ENCODE measurements around the gene KLK7.

KLK7 gene

GRCh38 chr19:51027873-51028272 lies 44.2 kb upstream of the KLK7 start:
- H2AK5ac ChIP-seq (ENCODE audit: low read length), result no peak overlapping the region
- WGBS (ENCODE audit: extremely low coverage, insufficient coverage, low lambda C conversion rate), result no CpG with 5 or more reads among the region's 5 CpGs

GRCh38 chr19:51027126-51027806 lies 43.5 kb upstream of the KLK7 start:
- no peak overlapping the region for H3K9ac ChIP-seq (ENCODE audit: low read length)
- no peak overlapping the region for H3K4ac ChIP-seq (ENCODE audit: low read depth, low read length)
- H3K79me1 ChIP-seq (ENCODE audit: low read length), result no peaks in the 10 kb centered on the region
- H3K27me3 ChIP-seq (ENCODE audit: insufficient read depth, low read length, poor library complexity), result no peaks in the 10 kb centered on the region
- no peak overlapping the region for H2BK120ac ChIP-seq (ENCODE audit: low read depth, low read length)
- H3K18ac ChIP-seq (ENCODE audit: low read length), result no peak overlapping the region
- no peak overlapping the region for H3K4me3 ChIP-seq (ENCODE audit: low read length)
- no peaks in the 10 kb centered on the region for H3K4me1 ChIP-seq (ENCODE audit: control insufficient read depth, low read depth, low read length)
- no peak overlapping the region for H4K8ac ChIP-seq (ENCODE audit: low read depth, low read length)
- no peak overlapping the region for H2BK5ac ChIP-seq (ENCODE audit: low read length)
- no peak overlapping the region for H2AK5ac ChIP-seq (ENCODE audit: low read length)
- no peak overlapping the region for H3K23ac ChIP-seq (ENCODE audit: low read length)
- H3K36me3 ChIP-seq (ENCODE audit: control insufficient read depth, insufficient read depth, low read length), result no peaks in the 10 kb centered on the region
- H3K79me2 ChIP-seq (ENCODE audit: control insufficient read depth, insufficient read depth, low read length), result no peaks in the 10 kb centered on the region
- no peak for DNase-seq
- no peak overlapping the region for H4K5ac ChIP-seq (ENCODE audit: low read length)
- no peak overlapping the region for H3K56ac ChIP-seq (ENCODE audit: low read length)
- no peak overlapping the region for H2BK15ac ChIP-seq (replicated peaks; ENCODE audit: low read depth)
- WGBS (ENCODE audit: extremely low coverage, insufficient coverage, low lambda C conversion rate), result no CpG with 5 or more reads among the region's 14 CpGs
- H3K4me2 ChIP-seq (ENCODE audit: low read length), result no peak overlapping the region
- no peak overlapping the region for H3K27ac ChIP-seq (ENCODE audit: low read depth, low read length)

More at GRCh38 chr19:51027873-51028272, 44.2 kb upstream of the KLK7 start:
- Histone ChIP-seq H3K36me3 (ENCODE audit: control insufficient read depth, insufficient read depth, low read length) (no peaks in the 10 kb centered on the region), H2BK5ac (ENCODE audit: low read length) (no peak overlapping the region), H4K8ac (ENCODE audit: low read depth, low read length) (no peak overlapping the region), H3K4me2 (ENCODE audit: low read length) (no peak overlapping the region), H3K18ac (ENCODE audit: low read length) (no peak overlapping the region), H2BK15ac (replicated peaks; ENCODE audit: low read depth) (no peak overlapping the region), H3K23ac (ENCODE audit: low read length) (no peak overlapping the region), H3K79me1 (ENCODE audit: low read length) (no peaks in the 10 kb centered on the region), H3K79me2 (ENCODE audit: control insufficient read depth, insufficient read depth, low read length) (no peaks in the 10 kb centered on the region), H2BK120ac (ENCODE audit: low read depth, low read length) (no peak overlapping the region), H3K27me3 (ENCODE audit: insufficient read depth, low read length, poor library complexity) (no peaks in the 10 kb centered on the region), H4K5ac (ENCODE audit: low read length) (no peak overlapping the region), H3K56ac (ENCODE audit: low read length) (no peak overlapping the region), H3K27ac (ENCODE audit: low read depth, low read length) (no peak overlapping the region), H3K4ac (ENCODE audit: low read depth, low read length) (no peak overlapping the region), H3K4me1 (ENCODE audit: control insufficient read depth, low read depth, low read length) (no peaks in the 10 kb centered on the region), H3K9ac (ENCODE audit: low read length) (no peak overlapping the region), H3K4me3 (ENCODE audit: low read length) (no peak overlapping the region)
- DNase-seq, result no peak

DNA sequence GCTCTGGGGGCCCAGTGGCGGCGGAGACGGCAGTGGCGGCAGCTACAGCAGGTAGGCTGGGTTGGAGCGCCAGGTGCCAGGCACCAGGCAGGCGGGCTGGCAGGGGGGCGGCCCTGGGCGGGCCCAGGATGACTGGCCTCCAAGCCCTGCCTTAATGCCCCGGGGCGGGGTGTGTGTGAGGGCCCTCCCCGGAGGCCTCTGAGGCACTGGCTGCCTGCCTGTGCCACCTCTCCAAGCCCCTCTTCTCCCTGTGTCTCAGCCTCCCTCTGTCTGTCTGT lies 42.8 kb upstream of the KLK7 start, which contains the start of gene KLK11:
Gene KLK11 (minus strand): TSS at position 63 of the 278 bp plus-strand sequence. CDS start 985 bp downstream, outside the sequence.
- Histone ChIP-seq H3K27me3 (ENCODE audit: insufficient read depth, low read length, poor library complexity) (no peaks in the 10 kb centered on the region), H3K56ac (ENCODE audit: low read length) (no peak within 1 kb of the TSS), H3K18ac (ENCODE audit: low read length) (no peak within 1 kb of the TSS), H3K79me2 (ENCODE audit: control insufficient read depth, insufficient read depth, low read length) (no peaks in the 10 kb centered on the region), H2AK5ac (ENCODE audit: low read length) (no peak within 1 kb of the TSS), H4K8ac (ENCODE audit: low read depth, low read length) (no peak within 1 kb of the TSS), H3K23ac (ENCODE audit: low read length) (no peak within 1 kb of the TSS), H3K4me3 (ENCODE audit: low read length) (no peak within 1 kb of the TSS), H2BK5ac (ENCODE audit: low read length) (no peak within 1 kb of the TSS), H3K9ac (ENCODE audit: low read length) (no peak within 1 kb of the TSS), H3K79me1 (ENCODE audit: low read length) (no peaks in the 10 kb centered on the region), H2BK15ac (replicated peaks; ENCODE audit: low read depth) (no peak within 1 kb of the TSS), H3K36me3 (ENCODE audit: control insufficient read depth, insufficient read depth, low read length) (no peaks in the 10 kb centered on the region), H3K4me1 (ENCODE audit: control insufficient read depth, low read depth, low read length) (no peaks in the 10 kb centered on the region), H3K4ac (ENCODE audit: low read depth, low read length) (no peak within 1 kb of the TSS), H3K4me2 (ENCODE audit: low read length) (no peak within 1 kb of the TSS), H3K27ac (ENCODE audit: low read depth, low read length) (no peak within 1 kb of the TSS), H4K5ac (ENCODE audit: low read length) (no peak within 1 kb of the TSS), H2BK120ac (ENCODE audit: low read depth, low read length) (no peak within 1 kb of the TSS)
- no peak for DNase-seq
- no CpG with 5 or more reads among the region's 11 CpGs for WGBS (ENCODE audit: extremely low coverage, insufficient coverage, low lambda C conversion rate)

DNA sequence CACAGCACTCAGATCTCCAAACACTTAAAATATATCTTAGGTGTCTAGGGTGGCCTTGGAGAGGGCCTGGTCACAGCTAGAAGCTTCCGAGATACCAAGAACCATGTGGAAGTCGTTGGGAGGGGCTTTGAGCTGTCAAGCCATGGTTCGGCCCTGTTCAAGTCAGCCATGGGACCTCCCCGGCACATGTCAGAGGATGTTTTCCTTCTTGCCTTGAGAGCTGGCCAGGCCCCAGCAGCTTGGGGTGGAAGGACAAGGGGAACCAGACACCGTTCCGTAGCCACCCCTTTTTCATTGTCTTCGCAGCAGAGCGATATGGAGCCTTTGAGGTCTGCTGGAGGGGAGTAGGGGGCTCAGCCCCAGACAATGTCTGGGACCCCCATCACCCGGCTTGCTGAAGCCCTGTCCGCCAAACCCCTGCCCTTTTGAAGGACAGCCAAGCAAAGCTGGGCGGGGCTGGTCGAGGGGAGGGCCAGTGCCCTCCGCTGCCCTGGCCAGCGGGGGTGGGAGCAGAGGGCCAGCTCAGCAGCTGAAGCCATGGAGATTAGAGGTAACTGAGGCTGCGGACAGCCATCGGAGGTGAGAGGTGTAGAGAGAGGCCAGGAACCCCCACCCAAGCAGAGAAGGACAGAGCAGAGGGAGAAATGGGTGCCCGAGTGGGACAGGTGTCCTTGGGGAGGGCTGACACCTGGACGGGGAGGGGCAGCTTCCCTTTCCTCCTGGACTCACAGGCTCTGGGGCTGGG lies 42.3 kb upstream of the KLK7 start:
- Histone ChIP-seq H3K4me2 (ENCODE audit: low read length) (no peak overlapping the region), H2AK5ac (ENCODE audit: low read length) (no peak overlapping the region), H3K27me3 (ENCODE audit: insufficient read depth, low read length, poor library complexity) (no peaks in the 10 kb centered on the region), H4K5ac (ENCODE audit: low read length) (no peak overlapping the region), H3K9ac (ENCODE audit: low read length) (no peak overlapping the region), H3K4me1 (ENCODE audit: control insufficient read depth, low read depth, low read length) (no peaks in the 10 kb centered on the region), H3K36me3 (ENCODE audit: control insufficient read depth, insufficient read depth, low read length) (no peaks in the 10 kb centered on the region), H2BK5ac (ENCODE audit: low read length) (no peak overlapping the region), H2BK15ac (replicated peaks; ENCODE audit: low read depth) (no peak overlapping the region), H2BK120ac (ENCODE audit: low read depth, low read length) (no peak overlapping the region), H3K4ac (ENCODE audit: low read depth, low read length) (no peak overlapping the region), H3K23ac (ENCODE audit: low read length) (no peak overlapping the region), H4K8ac (ENCODE audit: low read depth, low read length) (no peak overlapping the region), H3K27ac (ENCODE audit: low read depth, low read length) (no peak overlapping the region), H3K4me3 (ENCODE audit: low read length) (no peak overlapping the region), H3K18ac (ENCODE audit: low read length) (no peak overlapping the region), H3K79me2 (ENCODE audit: control insufficient read depth, insufficient read depth, low read length) (no peaks in the 10 kb centered on the region), H3K79me1 (ENCODE audit: low read length) (no peaks in the 10 kb centered on the region), H3K56ac (ENCODE audit: low read length) (no peak overlapping the region)
- no peak for DNase-seq
- no CpG with 5 or more reads among the region's 18 CpGs for WGBS (ENCODE audit: extremely low coverage, insufficient coverage, low lambda C conversion rate)

DNA sequence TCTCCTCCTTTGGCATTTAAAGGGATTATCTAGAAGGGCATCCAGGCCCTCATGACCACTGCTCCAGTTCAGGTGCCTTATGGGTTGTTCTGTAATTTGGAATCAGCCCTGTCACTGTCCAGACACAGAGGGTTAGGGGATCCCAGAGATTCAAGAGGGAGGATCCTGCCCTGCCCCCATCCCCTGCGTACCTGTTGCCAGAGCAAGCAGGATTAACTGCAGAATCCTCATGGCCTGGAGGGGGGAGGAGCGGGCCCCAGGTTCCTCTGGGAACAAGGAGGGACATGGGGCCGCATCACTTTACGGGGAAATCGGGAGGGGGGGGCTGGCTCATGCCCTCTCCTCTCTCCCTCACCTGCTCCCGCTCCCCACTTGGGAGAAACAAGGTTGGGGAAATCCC lies 41.7 kb upstream of the KLK7 start:
- Histone ChIP-seq H3K4me2 (ENCODE audit: low read length) (no peak overlapping the region), H4K8ac (ENCODE audit: low read depth, low read length) (no peak overlapping the region), H3K27me3 (ENCODE audit: insufficient read depth, low read length, poor library complexity) (no peaks in the 10 kb centered on the region), H3K4me3 (ENCODE audit: low read length) (no peak overlapping the region), H2AK5ac (ENCODE audit: low read length) (no peak overlapping the region), H3K23ac (ENCODE audit: low read length) (no peak overlapping the region), H3K56ac (ENCODE audit: low read length) (no peak overlapping the region), H3K18ac (ENCODE audit: low read length) (no peak overlapping the region), H3K36me3 (ENCODE audit: control insufficient read depth, insufficient read depth, low read length) (no peaks in the 10 kb centered on the region), H2BK15ac (replicated peaks; ENCODE audit: low read depth) (no peak overlapping the region), H3K79me1 (ENCODE audit: low read length) (no peaks in the 10 kb centered on the region), H3K27ac (ENCODE audit: low read depth, low read length) (no peak overlapping the region), H3K79me2 (ENCODE audit: control insufficient read depth, insufficient read depth, low read length) (no peaks in the 10 kb centered on the region), H2BK5ac (ENCODE audit: low read length) (no peak overlapping the region), H4K5ac (ENCODE audit: low read length) (no peak overlapping the region), H2BK120ac (ENCODE audit: low read depth, low read length) (no peak overlapping the region), H3K4ac (ENCODE audit: low read depth, low read length) (no peak overlapping the region), H3K9ac (ENCODE audit: low read length) (no peak overlapping the region), H3K4me1 (ENCODE audit: control insufficient read depth, low read depth, low read length) (no peaks in the 10 kb centered on the region)
- no peak for DNase-seq
- no CpG with 5 or more reads among the region's 6 CpGs for WGBS (ENCODE audit: extremely low coverage, insufficient coverage, low lambda C conversion rate)
